Adrenal gland (tissue), 12 donors: ENCODE measurements around the gene IQGAP2. TPM values are rescaled to one million over a fixed set of nuclear protein-coding genes. Genes with fewer than 3 reads are reported as not detected.

Experiments used
- DNase-seq, 7 donors: peaks; one replicate each; pipeline ENCODE4 v3.0.0-alpha.2; 2019 to 2020
- H3K27ac ChIP-seq, 5 donors: fragments of 200-600 bp; sonication (generic) in 4 of 5; 1 replicate in 3 of 5; 2 replicates in 2 of 5; pipeline versions ENCODE4 v1.5.1 to v1.8.0; 2016 to 2020; ENCODE audit warnings: mild to moderate bottlenecking in 1 of 5
- H3K27me3 ChIP-seq: fragments of 200-600 bp; 2 replicates; pipeline ENCODE4 v1.8.0; 2021
- H3K36me3 ChIP-seq, 2 donors: fragments of 200-600 bp; replicated peaks in 1 of 2; 1 replicate in 1 of 2; 2 replicates in 1 of 2; pipeline versions ENCODE4 v1.5.1 to v1.8.0; 2018 to 2022
- H3K4me1 ChIP-seq, 2 donors: fragments of 200-600 bp; replicated peaks in 1 of 2; 1 replicate in 1 of 2; 2 replicates in 1 of 2; pipeline versions ENCODE4 v1.5.1 to v1.8.0; 2018 to 2021
- H3K4me3 ChIP-seq, 4 donors: fragments of 200-600 bp; sonication (generic) in 3 of 4; one replicate each; pipeline ENCODE4 v1.5.1; 2016 to 2018
- H3K9me3 ChIP-seq, 3 donors: fragments of 200-600 bp; sonication (generic) in 1 of 3; replicated peaks in 1 of 3; 1 replicate in 2 of 3; 2 replicates in 1 of 3; pipeline versions ENCODE4 v1.5.1 to v1.8.0; 2016 to 2021
- CTCF ChIP-seq, 6 experiments: fragments of 450-650 bp in 4 of 6; fragments of 200-600 bp in 2 of 6; sonication (generic) in 1 of 6; IDR thresholded peaks; 1 replicate in 5 of 6; 2 replicates in 1 of 6; pipeline versions ENCODE4 v1.5.1 to v1.8.0; 2016 to 2021; ENCODE audit warnings: antibody characterized with exemption in 6 of 6, mild to moderate bottlenecking in 2 of 6, moderate library complexity in 1 of 6
- POLR2A ChIP-seq, 2 donors: fragments of 450-650 bp; IDR thresholded peaks; one replicate each; pipeline ENCODE4 v1.6.1; 2017; ENCODE audit warnings: antibody characterized with exemption in 2 of 2, mild to moderate bottlenecking in 2 of 2, moderate library complexity in 1 of 2
- WGBS, 4 donors: extraction: QIAGEN DNeasy Blood & Tissue Kit in 2 of 4; methylation state at CpG; one replicate each; pipeline versions ENCODE4 v1.1.5 to v1.1.7; 2013 to 2017; 5-methylcytosine and 5-hydroxymethylcytosine counted together
- intact Hi-C, 2 donors: fragments of 100-400 bp; cut with DNase I; formaldehyde crosslinking; loops; one replicate each; pipeline versions ENCODE4 v1.14.1 to v1.15.0; 2022 to 2023
- polyA plus RNA-seq, 3 donors: library from polyadenylated mRNA; stranded (reverse); fragments of 200-250 nt in 2 of 3; fragments of 350-450 nt in 1 of 3; fragmentation: Illumina TruSeq in 1 of 3; extraction: RNeasy Lipid Tissue Mini Kit (QIAGEN cat#74804) in 1 of 3; gene quantifications; one replicate each; pipeline ENCODE4 v1.2.3, GENCODE V29; 2013 to 2014
- total RNA-seq, 9 donors: library from RNA; depleted of rRNA in 4 of 9; stranded (reverse); fragments of >200 nt in 4 of 9; fragments of 120-200 nt in 1 of 9; fragmentation: NEBNext Ultra II Directional in 1 of 9; extraction: Animal tissue kit (Norgen Biotek cat#: 25700) in 1 of 9; gene quantifications; one replicate each; pipeline versions ENCODE4 v1.1.0 to v1.2.4, GENCODE V29; 2013 to 2023
- donor health status: healthy with polysubstance abuse.
- donor health status: Bipolar disorder and iron deficiency.
- donor health status: DM: yes; HTN: yes; CAD: no.
- donor health status: DM: no; HTN: no; CAD: no.
- donor health status: DM: no; HTN: no; CAD: no.
- donor health status: DM: yes; HTN: yes; CAD: no.

Gene IQGAP2
- total and polyA plus RNA-seq, 12 donors, result 14.9 to 77.3 (median 36.1) TPM

GRCh38 chr5:76477571-76477970, 74.5 kb downstream of the IQGAP2 start:
- Histone ChIP-seq H3K36me3 (no peaks in the 10 kb centered on the region), H3K4me1 (peaks cover 0 to under 1% of the 10 kb centered on the region in 2 donors), H3K9me3 (no peaks in the 10 kb centered on the region), H3K27me3 (no peaks in the 10 kb centered on the region), H3K4me3 (no peak overlapping the region), H3K27ac (no peak overlapping the region)
- no peak for TF ChIP-seq CTCF (IDR thresholded peaks at IDR 0.05)
- TF ChIP-seq POLR2A (IDR thresholded peaks at IDR 0.05), result no peak
- intact Hi-C loops, result no loop called here
- no peak for DNase-seq

- TF ChIP-seq POLR2A (IDR thresholded peaks at IDR 0.05) (no peak), CTCF (IDR thresholded peaks at IDR 0.05) (no peak)
- WGBS, 4 donors, result 91 to 95% (median 92%) methylated on average over 4 of the region's 4 CpGs
- Histone ChIP-seq H3K9me3 (no peaks in the 10 kb centered on the region), H3K36me3 (no peaks in the 10 kb centered on the region), H3K27ac (no peak overlapping the region), H3K27me3 (no peaks in the 10 kb centered on the region), H3K4me1 (peaks cover 0 to 4% of the 10 kb centered on the region in 2 donors), H3K4me3 (no peak overlapping the region)
- no peak for DNase-seq
- intact Hi-C loops, result no loop called here
Observed at GRCh38 chr5:76479281-76479680, 76.2 kb downstream of the IQGAP2 start.

- DNase-seq, result no peak
- Histone ChIP-seq H3K4me3 (no peak overlapping the region), H3K27me3 (no peaks in the 10 kb centered on the region), H3K27ac (no peak overlapping the region), H3K36me3 (no peaks in the 10 kb centered on the region), H3K4me1 (peaks cover 0 to 4% of the 10 kb centered on the region in 2 donors), H3K9me3 (no peaks in the 10 kb centered on the region)
- TF ChIP-seq CTCF (IDR thresholded peaks at IDR 0.05) (no peak), POLR2A (IDR thresholded peaks at IDR 0.05) (no peak)
- 76 to 81% (median 78%) methylated on average over 4 of the region's 4 CpGs for WGBS, 4 donors
- intact Hi-C loops, result no loop called here
Observed at GRCh38 chr5:76479973-76480667, 77.0 kb downstream of the IQGAP2 start.

- Histone ChIP-seq H3K36me3 (no peaks in the 10 kb centered on the region), H3K27me3 (no peaks in the 10 kb centered on the region), H3K27ac (no peak overlapping the region), H3K9me3 (no peaks in the 10 kb centered on the region), H3K4me3 (no peak overlapping the region), H3K4me1 (peaks cover 0 to 4% of the 10 kb centered on the region in 2 donors)
- no peak for DNase-seq
- no peak for TF ChIP-seq POLR2A (IDR thresholded peaks at IDR 0.05)
- no peak for TF ChIP-seq CTCF (IDR thresholded peaks at IDR 0.05)
- intact Hi-C loops, result no loop called here
- 82 to 90% (median 86%) methylated on average over 4 of the region's 4 CpGs for WGBS, 4 donors
Observed at GRCh38 chr5:76482984-76483383, 79.9 kb downstream of the IQGAP2 start.
